Cardiac fibroblast (primary cell): ENCODE data around the gene SEMA3A.

Experiments
- DNase-seq, 2 donors: peaks; one replicate each; pipeline versions ENCODE4 v3.0.0 to v3.0.0-alpha.2; 2010; ENCODE audit warnings: low read depth in 2 of 2
- H3K4me3 ChIP-seq, 2 donors: replicated peaks in 1 of 2; 1 replicate in 1 of 2; 2 replicates in 1 of 2; pipeline ENCODE4 v1.5.1; 2011; ENCODE audit warnings: low read depth in 2 of 2, low read length in 2 of 2, mild to moderate bottlenecking in 2 of 2, moderate library complexity in 1 of 2
- CTCF ChIP-seq: IDR thresholded peaks from one replicate; pipeline ENCODE4 v1.5.1; 2011; ENCODE audit warnings: low read depth, mild to moderate bottlenecking, low read length, inconsistent platforms

The SEMA3A gene

GRCh38 chr7:84083846-84084245 is 110.7 kb downstream of the SEMA3A start:
- H3K4me3 ChIP-seq, result no peak overlapping the region
- TF ChIP-seq CTCF, result no peak
- DNase-seq, result no peak

- no peak for TF ChIP-seq CTCF
- H3K4me3 ChIP-seq, result no peak overlapping the region
- no peak for DNase-seq
Measured at GRCh38 chr7:84081973-84082522, 112.5 kb downstream of the SEMA3A start.

- no peak for DNase-seq
- no peak for TF ChIP-seq CTCF
- H3K4me3 ChIP-seq, result no peak overlapping the region
Measured at GRCh38 chr7:84077336-84077735, 117.3 kb downstream of the SEMA3A start.

GRCh38 chr7:84076219-84076618 is 118.4 kb downstream of the SEMA3A start:
- no peak for TF ChIP-seq CTCF
- H3K4me3 ChIP-seq, result no peak overlapping the region
- DNase-seq, result no peak

- H3K4me3 ChIP-seq, result no peak overlapping the region
- no peak for TF ChIP-seq CTCF
- DNase-seq, result peak; percentile 62 to 70
Measured at GRCh38 chr7:84073186-84073875, 121.3 kb downstream of the SEMA3A start.

- TF ChIP-seq CTCF, result no peak
- DNase-seq, result no peak
- H3K4me3 ChIP-seq, result no peak overlapping the region
Measured at GRCh38 chr7:84070770-84071169, 123.8 kb downstream of the SEMA3A start.

GRCh38 chr7:84069999-84070500 is 124.5 kb downstream of the SEMA3A start:
- no peak for TF ChIP-seq CTCF
- DNase-seq, result no peak
- H3K4me3 ChIP-seq, result no peak overlapping the region
